Chondrocyte (in vitro differentiated cells): Measurements from ENCODE around the gene RBBP8NL. TPM values are rescaled to one million over a fixed set of nuclear protein-coding genes. Genes with fewer than 3 reads are reported as not detected.

Experiments used
- DNase-seq: peaks from one replicate; pipeline ENCODE4 v3.0.0; 2021; ENCODE audit warnings: mixed read lengths, low spot score
- H3K27ac Mint-ChIP-seq: one replicate; pipeline ENCODE4 v1.8.0; 2021; ENCODE audit warnings: mild to moderate bottlenecking, moderate library complexity, mixed read lengths; ENCODE audit not compliant: unreplicated experiment
- H3K27me3 Mint-ChIP-seq: 2 replicates; pipeline ENCODE4 v1.8.0; 2021; ENCODE audit warnings: low read depth, mixed read lengths
- H3K36me3 Mint-ChIP-seq: 2 replicates; pipeline ENCODE4 v1.8.0; 2021; ENCODE audit warnings: low read depth, mixed read lengths
- H3K4me1 Mint-ChIP-seq: 2 replicates; pipeline ENCODE4 v1.8.0; 2021; ENCODE audit warnings: low read depth, mild to moderate bottlenecking, mixed read lengths
- H3K4me3 Mint-ChIP-seq: one replicate; pipeline ENCODE4 v1.8.0; 2021; ENCODE audit warnings: mild to moderate bottlenecking, moderate library complexity, mixed read lengths; ENCODE audit not compliant: unreplicated experiment
- H3K9me3 Mint-ChIP-seq: 2 replicates; pipeline ENCODE4 v1.8.0; 2021; ENCODE audit warnings: low read depth, mixed read lengths
- total RNA-seq: library from RNA; stranded (reverse); gene quantifications from 3 replicates; pipeline ENCODE4 v1.2.1, GENCODE V29; 2021
- TF ChIP-seq, protein P1 (sequence below): fragments of 200-600 bp; sonication (generic); IDR thresholded peaks from 2 replicates; pipeline ENCODE4 v1.5.0; 2021; ENCODE audit warnings: antibody characterized with exemption, mild to moderate bottlenecking, moderate library complexity

The RBBP8NL gene
- total RNA-seq, 1 donor from 2014 or later = not detected

DNA sequence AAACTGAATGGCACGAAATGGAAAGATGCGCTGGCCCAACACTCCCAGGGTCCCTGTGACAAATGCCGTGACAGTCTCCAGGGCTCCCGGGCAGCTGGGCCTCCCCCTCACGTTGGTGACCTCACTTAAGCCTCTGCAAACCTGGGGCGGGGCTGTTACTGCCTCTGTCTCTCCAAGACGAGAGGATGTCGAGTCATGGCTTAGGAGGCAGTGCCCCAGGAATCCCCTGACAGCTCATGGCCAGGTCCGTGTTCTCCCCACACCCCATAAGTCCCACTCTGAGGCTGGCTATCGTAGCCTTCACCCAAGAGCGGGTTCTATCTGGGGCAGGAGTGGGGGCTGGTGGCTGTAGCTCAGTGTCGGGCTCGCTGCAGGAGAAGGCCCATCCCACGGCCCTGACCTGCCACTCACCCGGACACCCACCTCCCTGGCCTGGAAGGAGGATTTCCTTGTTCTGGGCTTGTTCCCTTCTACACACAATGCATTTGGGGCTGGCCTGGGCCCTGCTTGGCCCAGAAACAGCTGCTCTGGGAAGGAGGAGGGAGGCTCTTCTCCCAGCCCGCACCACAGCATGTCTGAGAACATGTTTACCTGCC, 46.0 kb downstream of the RBBP8NL start:
- peak overlapping the region; percentile 17 for H3K27ac Mint-ChIP-seq
- no peak for DNase-seq
- H3K4me1 Mint-ChIP-seq = peaks cover 48% of the 10 kb centered on the region

DNA sequence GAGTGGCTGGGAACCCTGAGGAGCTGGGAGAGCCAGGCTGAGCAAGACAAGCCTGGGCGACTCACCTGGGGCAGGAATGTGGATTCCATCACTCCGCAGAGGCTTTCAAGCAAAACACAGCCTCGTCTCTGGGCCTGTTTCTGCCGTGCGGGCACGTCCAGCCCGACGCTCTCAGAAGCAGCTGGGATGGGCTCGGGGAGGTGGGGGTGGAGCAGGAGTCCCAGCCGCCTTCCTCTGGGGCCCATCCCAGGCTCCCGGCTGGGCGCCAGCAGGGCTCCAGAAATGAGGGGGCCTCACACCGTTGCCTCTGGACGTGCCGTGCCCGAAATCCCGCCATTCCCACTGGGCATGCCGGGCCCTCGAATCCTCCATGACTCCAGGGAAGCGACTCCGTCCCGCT, 49.1 kb downstream of the RBBP8NL start:
- H3K9me3 Mint-ChIP-seq = peaks cover 4% of the 10 kb centered on the region
- no peak overlapping the region for H3K4me3 Mint-ChIP-seq
- H3K27ac Mint-ChIP-seq = no peak overlapping the region

More for the DNA sequence above, 46.0 kb downstream of the RBBP8NL start:
- Mint-ChIP-seq H3K36me3 (peaks cover 6% of the 10 kb centered on the region), H3K4me3 (no peak overlapping the region), H3K27me3 (no peaks in the 10 kb centered on the region), H3K9me3 (peaks cover 4% of the 10 kb centered on the region)
- TF ChIP-seq, protein P1, sequence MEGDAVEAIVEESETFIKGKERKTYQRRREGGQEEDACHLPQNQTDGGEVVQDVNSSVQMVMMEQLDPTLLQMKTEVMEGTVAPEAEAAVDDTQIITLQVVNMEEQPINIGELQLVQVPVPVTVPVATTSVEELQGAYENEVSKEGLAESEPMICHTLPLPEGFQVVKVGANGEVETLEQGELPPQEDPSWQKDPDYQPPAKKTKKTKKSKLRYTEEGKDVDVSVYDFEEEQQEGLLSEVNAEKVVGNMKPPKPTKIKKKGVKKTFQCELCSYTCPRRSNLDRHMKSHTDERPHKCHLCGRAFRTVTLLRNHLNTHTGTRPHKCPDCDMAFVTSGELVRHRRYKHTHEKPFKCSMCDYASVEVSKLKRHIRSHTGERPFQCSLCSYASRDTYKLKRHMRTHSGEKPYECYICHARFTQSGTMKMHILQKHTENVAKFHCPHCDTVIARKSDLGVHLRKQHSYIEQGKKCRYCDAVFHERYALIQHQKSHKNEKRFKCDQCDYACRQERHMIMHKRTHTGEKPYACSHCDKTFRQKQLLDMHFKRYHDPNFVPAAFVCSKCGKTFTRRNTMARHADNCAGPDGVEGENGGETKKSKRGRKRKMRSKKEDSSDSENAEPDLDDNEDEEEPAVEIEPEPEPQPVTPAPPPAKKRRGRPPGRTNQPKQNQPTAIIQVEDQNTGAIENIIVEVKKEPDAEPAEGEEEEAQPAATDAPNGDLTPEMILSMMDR = no peak

DNA sequence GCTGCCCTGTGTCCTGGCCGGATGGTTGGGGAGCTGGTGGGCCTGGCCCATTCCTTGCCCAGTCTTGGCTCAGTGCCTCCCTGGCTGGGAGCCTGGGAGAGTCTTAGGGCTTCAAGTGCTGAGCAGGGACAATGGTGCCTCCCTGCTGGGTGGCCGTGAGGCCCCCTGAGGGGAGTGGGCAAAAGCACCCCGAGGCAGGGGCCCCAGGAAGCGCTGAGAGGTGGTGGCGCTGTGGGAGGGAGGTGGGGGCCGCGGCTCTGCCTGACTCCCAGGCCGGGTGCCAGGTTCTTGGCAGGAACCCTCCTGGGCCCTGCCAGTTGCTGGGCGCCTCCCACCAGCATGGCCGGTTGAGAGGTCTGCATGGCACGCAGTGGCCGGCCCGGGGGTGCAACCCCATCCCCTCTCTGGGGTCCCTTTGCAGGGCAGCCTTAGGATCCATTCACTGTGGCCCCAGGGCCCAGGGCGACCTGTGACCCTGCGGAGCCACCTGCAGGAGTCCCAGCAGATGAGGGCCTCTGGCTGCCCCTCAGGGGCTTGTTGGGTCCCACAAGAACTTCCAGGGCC, 49.6 kb downstream of the RBBP8NL start:
- peak overlapping the region; percentile 53 for H3K27ac Mint-ChIP-seq
- H3K9me3 Mint-ChIP-seq = peaks cover 4% of the 10 kb centered on the region
- no peak overlapping the region for H3K4me3 Mint-ChIP-seq
- TF ChIP-seq, protein P1 = no peak
- peaks cover 6% of the 10 kb centered on the region for H3K36me3 Mint-ChIP-seq
- DNase-seq = no peak
- no peaks in the 10 kb centered on the region for H3K27me3 Mint-ChIP-seq
- H3K4me1 Mint-ChIP-seq = peaks cover 57% of the 10 kb centered on the region

More for the DNA sequence above, 49.1 kb downstream of the RBBP8NL start:
- Mint-ChIP-seq H3K27me3 (no peaks in the 10 kb centered on the region), H3K4me1 (peaks cover 54% of the 10 kb centered on the region), H3K36me3 (peaks cover 6% of the 10 kb centered on the region)
- TF ChIP-seq, protein P1 = no peak
- no peak for DNase-seq

DNA sequence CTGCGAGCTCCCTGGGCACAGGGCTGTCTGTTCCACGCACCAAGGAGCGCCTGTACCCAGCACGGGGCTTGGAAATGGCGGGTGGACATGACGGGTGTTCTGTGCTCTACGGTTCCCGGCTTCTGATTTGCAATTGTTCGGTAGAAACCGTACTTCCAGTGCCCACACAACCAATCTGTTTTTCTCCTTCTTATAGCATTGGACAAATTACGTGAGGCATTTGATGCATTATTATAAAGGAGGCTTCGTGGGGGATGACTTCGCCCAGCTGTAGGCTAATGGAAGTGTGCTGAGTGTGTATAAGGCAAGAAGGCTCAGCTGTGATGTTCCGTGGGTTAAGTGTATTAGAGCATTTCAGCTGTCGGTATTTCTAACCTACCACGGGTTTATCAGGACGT, 50.3 kb downstream of the RBBP8NL start:
- peak overlapping the region; percentile 68 for H3K27ac Mint-ChIP-seq
- peaks cover 4% of the 10 kb centered on the region for H3K36me3 Mint-ChIP-seq
- no peaks in the 10 kb centered on the region for H3K27me3 Mint-ChIP-seq
- TF ChIP-seq, protein P1 = no peak
- peaks cover 54% of the 10 kb centered on the region for H3K4me1 Mint-ChIP-seq
- no peak overlapping the region for H3K4me3 Mint-ChIP-seq
- peaks cover 4% of the 10 kb centered on the region for H3K9me3 Mint-ChIP-seq
- no peak for DNase-seq

DNA sequence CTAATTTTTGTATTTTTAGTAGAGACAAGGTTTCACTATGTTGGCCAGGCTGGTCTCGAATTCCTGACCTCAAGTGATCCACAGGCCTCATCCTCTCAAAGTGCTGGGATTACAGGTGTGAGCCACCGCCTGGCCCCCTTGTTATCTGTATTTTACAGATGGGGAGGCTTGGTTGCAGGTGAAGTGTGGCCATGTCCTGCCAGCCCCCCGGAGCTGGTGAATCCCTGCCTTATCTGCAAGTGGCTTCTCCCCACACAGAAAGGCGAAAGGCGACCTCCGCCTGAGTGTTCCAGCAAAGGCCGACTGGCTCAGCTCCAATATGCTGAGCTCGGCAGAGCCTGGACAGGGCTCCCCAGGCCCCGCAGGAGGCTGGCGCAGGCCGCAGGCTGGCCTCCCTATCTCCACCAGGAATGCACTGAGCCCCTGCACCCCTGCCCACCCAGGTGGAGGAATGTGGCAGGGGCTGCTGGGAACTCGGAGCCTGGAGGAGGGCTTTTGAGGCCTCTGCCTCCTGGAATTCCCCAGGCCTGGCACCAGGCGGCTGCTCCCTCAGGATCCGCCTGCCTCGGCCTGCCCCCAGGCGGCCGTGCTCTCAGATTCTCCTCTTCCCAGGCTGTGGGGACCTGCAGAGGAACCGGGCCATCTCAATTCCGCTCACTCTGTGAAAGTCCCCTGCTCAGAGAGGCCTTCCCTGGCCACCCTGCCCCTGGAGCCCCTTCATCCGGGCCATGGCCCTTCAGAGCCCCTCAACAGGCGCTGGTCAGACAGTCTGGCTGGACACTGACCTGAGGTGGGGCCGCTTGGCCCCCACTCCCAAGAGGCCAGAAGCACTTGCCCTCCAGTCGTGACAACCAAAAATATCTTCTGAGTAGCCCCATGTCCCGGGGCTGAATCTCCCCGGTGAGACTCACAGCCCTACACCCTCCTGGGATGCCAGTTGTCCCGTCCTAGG, 51.0 kb downstream of the RBBP8NL start:
- DNase-seq = no peak
- Mint-ChIP-seq H3K4me3 (no peak overlapping the region), H3K4me1 (peaks cover 54% of the 10 kb centered on the region), H3K27me3 (no peaks in the 10 kb centered on the region), H3K27ac (peak overlapping the region; percentile 68), H3K36me3 (no peaks in the 10 kb centered on the region), H3K9me3 (no peaks in the 10 kb centered on the region)
- TF ChIP-seq, protein P1 = peak; percentile 80
